Muscle of arm (tissue), 12 donors: ENCODE data around the gene THBD. TPM values are rescaled to one million over a fixed set of nuclear protein-coding genes. Genes with fewer than 3 reads are reported as not detected.

Source experiments
- DNase-seq: peaks from one replicate; pipeline ENCODE4 v3.0.0-alpha.2; 2013
- polyA plus RNA-seq, 12 donors: library from polyadenylated mRNA; unstranded; fragments of 120-200 nt; gene quantifications; one replicate each; pipeline ENCODE4 v1.2.1, GENCODE V29; 2013; ENCODE audit not compliant: insufficient read length in 12 of 12

The THBD gene
- polyA plus RNA-seq, 12 donors = 4.2 to 14.1 (median 8.3) TPM; not detected in 1

GRCh38 chr20:23018941-23019340 lies 30.5 kb downstream of the THBD start:
- DNase-seq = no peak

- no peak for DNase-seq
Measured at GRCh38 chr20:23018432-23018831, 31.0 kb downstream of the THBD start.

- no peak for DNase-seq
Measured at GRCh38 chr20:23017516-23017915, 32.0 kb downstream of the THBD start.

GRCh38 chr20:23013429-23013828 lies 36.0 kb downstream of the THBD start:
- no peak for DNase-seq

- DNase-seq = no peak
Measured at GRCh38 chr20:23011008-23011721, 38.3 kb downstream of the THBD start.

- DNase-seq = no peak
Measured at GRCh38 chr20:23010096-23010495, 39.4 kb downstream of the THBD start.

- DNase-seq = no peak
Measured at GRCh38 chr20:23009636-23010035, 39.8 kb downstream of the THBD start.

GRCh38 chr20:23008667-23009066 lies 40.8 kb downstream of the THBD start:
- DNase-seq = no peak

- DNase-seq = no peak
Measured at GRCh38 chr20:23007886-23008655, 41.4 kb downstream of the THBD start.

GRCh38 chr20:23007462-23007861 lies 42.0 kb downstream of the THBD start:
- DNase-seq = no peak

- no peak for DNase-seq
Measured at GRCh38 chr20:23005776-23006175, 43.7 kb downstream of the THBD start.

- no peak for DNase-seq
Measured at GRCh38 chr20:23003881-23004460, 45.5 kb downstream of the THBD start.

GRCh38 chr20:23003077-23003635 lies 46.3 kb downstream of the THBD start:
- no peak for DNase-seq

GRCh38 chr20:23002276-23002675 lies 47.2 kb downstream of the THBD start:
- DNase-seq = no peak

GRCh38 chr20:23000232-23000947 lies 49.1 kb downstream of the THBD start:
- no peak for DNase-seq

- no peak for DNase-seq
Measured at GRCh38 chr20:22999756-23000155, 49.7 kb downstream of the THBD start.

GRCh38 chr20:22998476-22998875 lies 51.0 kb downstream of the THBD start:
- DNase-seq = no peak

- no peak for DNase-seq
Measured at GRCh38 chr20:22995923-22996322, 53.5 kb downstream of the THBD start.
